Skeletal muscle satellite cell (primary cell): ENCODE data around the gene CCDC116.

Experiments used
- H3K27me3 ChIP-seq: 2 replicates; pipeline ENCODE4 v1.7.0; 2013; ENCODE audit warnings: low read length; ENCODE audit not compliant: control insufficient read depth, insufficient read depth
- H3K36me3 ChIP-seq: 2 replicates; pipeline ENCODE4 v1.7.0; 2013; ENCODE audit warnings: mild to moderate bottlenecking, control low read depth, low read length; ENCODE audit not compliant: insufficient read depth
- H3K4me1 ChIP-seq: 2 replicates; pipeline ENCODE4 v1.7.0; 2013; ENCODE audit warnings: low read length; ENCODE audit not compliant: control insufficient read depth, insufficient read depth
- H3K4me2 ChIP-seq: 2 replicates; pipeline ENCODE4 v1.7.0; 2013; ENCODE audit warnings: mild to moderate bottlenecking, low read length
- H3K4me3 ChIP-seq: 2 replicates; pipeline ENCODE4 v1.7.0; 2013; ENCODE audit warnings: low read length
- H3K9ac ChIP-seq: 2 replicates; pipeline ENCODE4 v1.7.0; 2013; ENCODE audit warnings: mild to moderate bottlenecking, low read depth, low read length, moderate library complexity
- H3K9me3 ChIP-seq: replicated peaks from 2 replicates; pipeline ENCODE4 v1.7.0; 2013; ENCODE audit warnings: mild to moderate bottlenecking, control low read depth, low read length
- small RNA-seq: library from RNA; depleted of rRNA; stranded (forward); fragments of <200 nt; gene quantifications from one replicate; pipeline ENCODE3, GENCODE V24; 2012

Gene CCDC116

DNA sequence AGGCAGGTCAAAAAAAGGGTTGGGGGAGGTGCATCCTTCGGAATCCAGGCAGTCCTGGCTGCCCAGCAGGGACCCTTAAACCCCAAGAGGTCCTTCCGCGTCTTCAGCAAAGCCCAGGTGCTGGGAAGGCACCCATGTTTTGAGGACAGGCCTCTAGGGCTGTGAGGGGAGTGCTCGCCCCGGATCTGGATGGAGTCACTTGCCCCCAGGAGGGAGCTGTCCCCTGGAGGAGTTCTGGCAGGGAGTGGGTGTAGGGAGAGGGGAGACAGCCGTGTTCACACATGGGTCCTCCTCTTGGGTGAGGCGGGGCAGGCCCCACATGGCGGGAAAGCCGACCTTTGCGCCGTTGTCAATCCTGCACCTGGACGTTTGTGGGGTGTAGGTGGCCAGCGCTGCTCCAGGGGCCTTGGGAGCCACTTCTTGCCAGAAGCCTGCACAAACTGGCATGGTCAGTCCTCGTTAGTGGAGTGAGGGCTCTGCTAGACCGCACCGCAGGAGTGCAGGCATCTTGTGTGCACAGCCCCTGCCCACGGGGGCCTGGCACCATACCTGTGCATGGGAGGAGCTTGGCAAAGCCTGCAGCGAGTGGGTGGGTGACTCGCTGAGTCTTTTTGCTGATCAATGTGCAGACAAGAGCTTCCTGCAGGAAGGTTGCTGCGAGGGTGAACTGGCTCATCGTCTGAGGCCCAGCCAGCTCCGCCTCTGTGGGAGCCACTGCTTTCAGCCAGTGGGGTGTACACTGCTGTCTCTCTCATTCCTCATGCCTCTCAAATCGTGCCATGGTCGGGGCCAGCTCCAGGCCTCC, 49.2 kb downstream of the CCDC116 start:
- Histone ChIP-seq H3K4me1 (peaks cover 3% of the 10 kb centered on the region), H3K36me3 (peaks cover 15% of the 10 kb centered on the region), H3K9me3 (no peaks in the 10 kb centered on the region), H3K4me3 (no peak overlapping the region), H3K27me3 (no peaks in the 10 kb centered on the region), H3K9ac (no peak overlapping the region), H3K4me2 (no peak overlapping the region)

DNA sequence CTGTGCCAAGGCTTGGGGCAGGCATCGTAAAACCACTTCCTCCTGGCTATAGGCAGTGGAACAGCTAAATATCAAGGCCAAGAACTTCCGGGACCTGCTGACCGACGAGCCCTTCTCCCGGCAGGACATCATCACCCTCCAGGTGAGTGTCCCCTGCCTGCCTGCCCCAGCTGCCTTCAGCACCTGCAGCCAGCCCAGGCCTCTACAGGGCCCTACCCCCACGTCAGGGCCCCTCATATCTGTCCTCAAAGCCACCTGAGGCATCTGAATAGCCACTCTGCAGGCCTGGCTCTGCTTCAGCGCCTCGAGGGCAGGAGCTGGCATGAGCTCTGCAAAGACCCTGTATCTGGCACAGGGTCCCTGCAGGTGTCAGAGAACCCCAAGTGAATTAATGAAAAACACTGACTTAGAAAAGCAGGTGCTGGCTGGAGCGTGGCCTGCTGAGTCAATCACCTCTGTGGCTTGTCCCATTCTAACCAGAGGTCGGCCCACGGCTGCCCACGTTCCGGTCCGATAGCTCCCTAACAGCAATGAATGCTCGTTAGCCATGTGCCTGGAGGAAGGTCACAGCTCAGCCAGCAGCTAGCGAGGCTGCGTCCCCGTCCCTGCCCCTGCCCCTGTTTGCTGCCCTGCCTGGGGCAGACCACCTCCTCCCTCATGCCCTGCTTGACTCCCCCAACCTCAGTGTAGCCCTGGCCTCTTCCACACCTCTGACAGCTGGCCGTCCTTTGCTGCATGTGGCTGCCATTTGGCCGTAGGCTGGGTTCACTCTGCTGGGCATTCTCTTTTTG, 50.0 kb downstream of the CCDC116 start:
- Histone ChIP-seq H3K4me3 (no peak overlapping the region), H3K36me3 (peaks cover 16% of the 10 kb centered on the region), H3K27me3 (no peaks in the 10 kb centered on the region), H3K4me1 (peaks cover 3% of the 10 kb centered on the region), H3K9ac (no peak overlapping the region), H3K9me3 (no peaks in the 10 kb centered on the region), H3K4me2 (no peak overlapping the region)

GRCh38 chr22:21683401-21683811, 50.8 kb downstream of the CCDC116 start:
- H3K9me3 ChIP-seq = no peaks in the 10 kb centered on the region
- no peak overlapping the region for H3K4me3 ChIP-seq
- peaks cover 18% of the 10 kb centered on the region for H3K36me3 ChIP-seq
- no peak overlapping the region for H3K9ac ChIP-seq
- H3K27me3 ChIP-seq = no peaks in the 10 kb centered on the region
- H3K4me1 ChIP-seq = peaks cover 3% of the 10 kb centered on the region
- no peak overlapping the region for H3K4me2 ChIP-seq

- H3K9ac ChIP-seq = no peak overlapping the region
- no peak overlapping the region for H3K4me2 ChIP-seq
- H3K4me1 ChIP-seq = peaks cover 3% of the 10 kb centered on the region
- peaks cover 26% of the 10 kb centered on the region for H3K36me3 ChIP-seq
- no peak overlapping the region for H3K4me3 ChIP-seq
- H3K27me3 ChIP-seq = no peaks in the 10 kb centered on the region
- H3K9me3 ChIP-seq = no peaks in the 10 kb centered on the region
Observed at GRCh38 chr22:21684492-21685163, 52.1 kb downstream of the CCDC116 start.

- Histone ChIP-seq H3K9ac (no peak overlapping the region), H3K4me3 (no peak overlapping the region), H3K4me1 (peaks cover under 1% of the 10 kb centered on the region), H3K4me2 (no peak overlapping the region), H3K27me3 (no peaks in the 10 kb centered on the region), H3K9me3 (no peaks in the 10 kb centered on the region), H3K36me3 (peaks cover 29% of the 10 kb centered on the region)
Observed at GRCh38 chr22:21685164-21685513, 52.6 kb downstream of the CCDC116 start.

GRCh38 chr22:21686193-21686608, 53.6 kb downstream of the CCDC116 start:
- Histone ChIP-seq H3K4me2 (no peak overlapping the region), H3K9ac (no peak overlapping the region), H3K36me3 (peaks cover 29% of the 10 kb centered on the region), H3K4me1 (no peaks in the 10 kb centered on the region), H3K9me3 (no peaks in the 10 kb centered on the region), H3K4me3 (no peak overlapping the region), H3K27me3 (no peaks in the 10 kb centered on the region)

Small RNA genes within 50 kb of the gene (small RNA-seq; reads per million reads assigned to genes)
- gene MIR301B = 1.6 reads per million, percentile 57 among the genes with 10 or more reads in this experiment
